LoVo (cell line): ENCODE data around the gene TMEM200C.
A peak's percentile ranks its signal among the peaks of the same experiment; 100 is the strongest.
"Not testable (repeated sequence)": the region's sequence is repeated elsewhere in the genome, so short reads cannot be mapped to it uniquely, and the experiment has no call there.

Experiments
- DNase-seq: peaks from one replicate; pipeline ENCODE4 v3.0.0-alpha.2; 2016; ENCODE audit warnings: low spot score

TMEM200C gene

DNA sequence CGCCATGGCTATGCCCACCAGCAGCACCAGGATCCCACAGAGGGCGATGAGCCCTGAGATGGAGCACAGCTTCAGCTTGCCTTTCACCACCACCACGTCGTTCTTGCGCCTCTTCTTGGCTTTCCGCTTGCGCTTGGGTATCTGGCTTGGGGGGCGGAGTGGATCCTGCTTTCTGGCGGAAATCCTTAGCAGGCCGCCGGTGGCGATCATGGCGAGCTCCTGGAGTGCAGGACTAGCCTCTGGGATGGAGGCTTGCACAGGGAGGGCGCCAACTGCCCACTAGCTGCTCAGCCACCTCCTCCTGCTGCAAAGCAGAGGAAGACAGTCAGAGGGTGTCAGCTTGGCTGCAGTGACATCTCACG lies 3.5 kb downstream of the TMEM200C start:
- no peak for DNase-seq

DNA sequence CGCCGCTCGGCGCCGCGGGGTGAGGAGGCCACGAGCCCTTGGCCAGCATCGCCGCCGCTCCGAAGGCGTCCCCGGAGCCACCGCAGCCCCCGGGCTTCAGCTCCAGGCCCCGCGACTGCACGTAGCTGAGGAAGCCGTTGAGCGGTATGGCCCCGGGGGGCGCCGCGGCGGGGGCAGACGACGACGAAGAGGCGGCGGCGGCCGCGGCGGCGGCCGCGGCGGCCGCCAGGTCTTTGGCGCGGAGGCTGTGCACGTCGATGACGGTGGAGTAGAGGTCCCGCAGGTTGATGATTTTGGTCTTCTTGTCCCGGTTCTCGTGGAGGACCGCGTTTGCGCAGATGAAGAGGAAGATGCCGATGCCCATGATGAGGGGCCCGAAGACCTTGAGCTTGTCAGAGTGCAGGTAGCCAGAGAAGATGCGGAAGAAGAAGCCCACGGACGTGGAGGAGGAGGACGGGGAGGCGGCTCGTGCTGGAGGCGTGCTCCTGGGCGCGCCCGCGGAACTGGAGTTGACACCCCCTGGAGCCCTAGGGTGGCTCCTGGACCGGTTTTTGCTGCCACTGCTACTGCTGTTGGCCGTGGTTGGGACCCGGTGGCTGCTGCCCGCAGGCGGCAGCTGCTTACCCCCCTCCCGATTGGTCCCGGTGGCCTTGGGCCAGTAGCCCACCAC lies 4.0 kb downstream of the TMEM200C start:
- DNase-seq = no peak

DNA sequence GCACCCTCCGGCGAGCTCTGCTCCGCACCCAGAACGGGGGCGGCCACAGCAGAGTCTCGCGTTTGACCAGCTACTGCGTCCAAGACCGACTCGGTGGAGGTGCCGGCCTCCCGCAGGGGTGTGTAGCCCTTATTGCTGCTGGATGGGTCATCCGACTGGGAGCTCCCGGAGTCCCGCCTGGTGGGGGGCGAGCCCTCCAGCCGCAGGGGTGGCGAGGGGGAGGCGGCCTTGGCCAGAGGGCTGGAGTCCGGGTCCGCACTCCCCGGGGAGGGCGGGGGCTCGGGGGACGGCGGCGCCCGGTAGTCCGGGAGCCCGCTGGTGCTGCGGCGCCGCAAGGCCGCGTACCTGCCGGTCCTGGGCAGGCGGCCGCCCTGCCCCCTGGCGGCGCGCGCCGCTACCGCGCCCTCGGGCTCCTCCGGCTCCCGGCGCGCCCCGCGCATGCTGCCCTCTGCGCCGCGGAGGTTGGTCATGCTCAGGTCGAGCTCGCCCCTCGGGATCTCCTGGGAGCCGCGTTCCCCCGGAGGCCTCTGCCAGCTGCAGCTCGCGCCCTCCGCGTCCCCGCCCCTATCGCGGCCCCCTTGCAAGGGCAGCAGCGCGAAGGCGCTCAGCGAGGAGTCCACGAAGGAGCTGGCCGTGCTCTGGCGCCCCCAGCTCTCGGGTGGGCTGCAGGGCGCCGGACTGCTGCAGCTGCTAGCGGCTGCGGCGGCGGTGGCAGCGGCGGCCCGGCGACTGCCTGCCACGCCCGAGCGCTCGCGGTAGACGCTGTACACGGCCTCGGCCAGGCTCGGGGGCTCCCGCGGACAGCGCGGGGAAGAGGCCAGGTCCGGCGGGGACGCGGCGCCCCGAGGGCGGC lies 4.8 kb downstream of the TMEM200C start:
- no peak for DNase-seq

DNA sequence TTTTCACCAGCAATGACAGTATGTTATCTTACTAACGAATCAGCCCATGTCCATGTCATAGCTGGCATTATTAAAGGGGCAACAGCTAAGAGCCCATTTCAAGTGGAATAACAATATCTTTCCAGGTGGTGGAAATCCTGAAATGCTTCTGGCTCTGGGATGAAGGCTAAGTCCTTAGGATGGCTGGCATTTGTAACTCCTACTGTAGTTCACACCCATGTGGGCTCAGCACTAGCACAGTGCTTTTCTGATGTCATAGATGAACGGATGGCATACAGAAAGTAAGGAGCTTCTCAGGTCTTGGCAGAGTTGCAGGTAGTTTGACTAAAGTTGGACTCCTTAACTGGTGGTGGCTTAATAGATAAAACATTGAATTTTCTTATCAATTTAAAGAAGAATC lies 10.0 kb downstream of the TMEM200C start:
- no peak for DNase-seq

DNA sequence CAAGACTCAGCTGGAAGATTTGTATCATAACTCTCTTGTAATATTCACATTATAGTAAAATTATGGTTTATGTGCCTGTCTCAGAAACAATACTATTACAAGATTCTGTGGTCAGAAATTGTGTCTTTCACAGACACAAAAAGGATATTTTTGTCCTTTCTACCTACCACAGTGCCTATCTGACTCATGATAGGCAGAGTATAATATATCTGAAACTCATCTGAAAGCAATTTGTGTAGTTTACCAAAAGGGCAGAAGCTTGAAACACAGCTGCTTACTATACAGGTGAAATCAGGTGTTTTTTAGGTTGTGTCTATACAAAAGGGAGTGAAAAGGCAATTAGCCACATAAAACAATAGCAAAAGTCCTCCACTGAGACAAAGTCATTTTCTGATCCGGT lies 10.9 kb downstream of the TMEM200C start:
- no peak for DNase-seq

DNA sequence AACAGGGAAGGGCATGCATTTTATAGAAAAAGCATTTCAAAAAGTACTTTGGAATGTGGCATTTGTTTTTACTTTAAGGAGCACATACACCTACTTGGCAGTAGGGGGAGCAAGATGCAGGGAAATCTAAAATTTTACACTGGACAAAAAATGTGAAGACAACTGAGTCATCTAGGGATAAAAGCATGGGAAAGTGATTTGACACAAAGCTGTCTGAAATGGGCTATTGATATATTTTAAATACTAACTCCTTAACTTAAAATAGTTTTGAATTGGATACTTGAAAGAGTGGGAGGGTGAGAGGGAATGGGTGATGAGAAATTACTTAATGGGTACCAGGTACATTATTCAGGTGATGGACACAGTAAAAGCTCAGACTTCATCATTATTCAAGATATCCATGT lies 15.8 kb downstream of the TMEM200C start:
- DNase-seq = peak; percentile 43

DNA sequence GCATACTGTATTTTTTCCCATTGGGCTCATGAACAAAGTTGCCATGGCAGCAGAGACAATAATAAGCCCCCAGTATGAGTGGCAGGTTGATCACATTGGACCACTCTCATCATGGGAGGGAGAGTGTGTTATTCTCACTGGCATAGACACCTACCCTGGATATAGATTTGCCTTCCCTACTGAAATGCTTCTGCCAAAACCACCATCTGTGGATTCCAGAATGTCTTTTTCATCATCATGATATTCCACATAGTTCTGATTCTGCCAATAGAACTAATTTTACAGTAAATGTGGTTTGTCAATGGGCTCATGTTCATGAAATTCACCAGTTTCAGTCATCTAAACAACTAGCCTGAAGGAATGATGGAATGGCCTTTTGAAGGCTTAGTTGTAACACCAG lies 18.4 kb downstream of the TMEM200C start:
- no peak for DNase-seq

DNA sequence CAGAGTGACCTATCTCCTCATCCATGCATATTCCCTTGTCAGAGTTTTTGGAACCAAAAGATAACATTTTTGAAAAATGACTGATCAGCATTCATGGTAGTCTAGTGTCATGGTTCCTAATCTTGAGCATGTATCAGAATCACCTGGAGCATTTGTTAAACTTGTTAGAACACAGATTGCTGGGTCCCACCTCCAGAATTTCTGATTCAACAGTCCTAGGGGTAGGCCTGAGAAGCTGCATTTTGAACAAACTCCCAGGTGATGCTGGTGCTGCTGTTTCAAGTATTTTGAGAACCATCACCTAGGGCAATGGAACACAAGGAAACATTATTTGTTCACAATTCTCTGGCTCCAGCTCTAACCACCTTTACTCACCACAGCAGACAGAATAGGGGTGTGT lies 21.0 kb downstream of the TMEM200C start:
- no peak for DNase-seq

DNA sequence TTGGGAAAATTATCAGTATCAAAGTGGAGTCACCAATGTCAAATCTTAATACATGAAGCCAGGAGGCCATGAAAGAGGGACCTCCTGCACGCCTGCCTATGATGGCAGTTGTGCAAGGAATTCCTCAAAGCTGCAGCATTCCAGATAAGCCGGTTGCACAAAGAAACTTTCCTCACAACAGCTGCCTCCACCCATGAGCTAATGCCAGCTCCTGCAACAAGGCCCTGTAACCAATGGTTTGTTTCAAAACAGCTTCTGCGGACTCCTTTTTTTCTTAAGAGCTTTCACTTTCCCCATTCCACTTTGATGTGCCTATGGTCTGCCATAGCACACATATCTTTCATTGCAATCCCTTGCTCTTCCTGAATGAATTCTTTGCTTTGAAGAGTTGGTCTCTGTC lies 22.4 kb downstream of the TMEM200C start:
- no peak for DNase-seq

DNA sequence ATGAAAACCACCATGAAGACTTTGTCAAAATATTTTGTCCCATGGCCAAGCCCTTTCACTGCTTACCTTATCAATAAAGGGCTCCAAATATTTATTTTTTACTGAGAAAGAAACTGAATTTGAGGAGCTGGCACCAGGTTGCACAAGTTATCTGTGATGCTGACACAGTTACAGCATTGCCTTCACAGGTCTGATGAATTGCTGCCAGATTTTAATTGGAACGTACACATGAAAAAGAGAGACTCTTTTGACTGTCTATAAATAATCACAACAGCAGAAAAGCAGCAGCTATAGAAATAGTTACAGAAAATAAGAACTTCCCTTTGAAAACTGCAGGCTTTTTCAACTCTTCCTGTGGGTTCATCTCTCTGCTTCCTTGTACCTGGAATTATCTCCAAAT lies 23.9 kb downstream of the TMEM200C start:
- no peak for DNase-seq

DNA sequence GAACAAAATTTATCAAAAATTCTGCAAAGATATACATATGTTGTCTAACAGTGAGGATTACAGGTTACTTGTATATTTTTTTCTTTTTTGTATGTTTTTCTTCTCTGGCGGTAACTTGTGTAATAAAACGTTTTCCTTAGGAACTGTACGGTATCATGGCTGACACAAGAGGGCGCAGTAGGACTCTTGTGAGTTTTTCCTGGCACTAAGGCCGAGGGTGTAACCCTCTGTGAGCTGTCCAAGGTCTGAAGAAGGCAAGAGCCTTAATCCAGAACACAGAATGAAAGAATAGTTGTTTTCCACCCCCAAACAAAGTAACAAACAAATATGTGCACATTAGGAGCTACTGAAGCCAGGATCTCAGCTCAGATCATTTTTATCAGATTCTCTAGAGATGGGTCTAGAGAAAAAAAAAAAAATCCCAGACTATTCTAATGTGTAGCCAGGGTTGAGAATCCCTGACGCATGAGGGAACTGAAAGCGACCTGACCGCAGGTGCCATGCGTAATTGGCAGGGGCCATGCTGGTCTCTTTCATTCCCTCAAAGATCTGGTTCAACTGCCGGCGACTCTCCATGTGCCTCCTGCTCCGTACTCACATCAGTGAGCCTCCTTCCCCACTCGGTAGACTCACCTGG lies 27.0 kb downstream of the TMEM200C start:
- peak; percentile 78 for DNase-seq

DNA sequence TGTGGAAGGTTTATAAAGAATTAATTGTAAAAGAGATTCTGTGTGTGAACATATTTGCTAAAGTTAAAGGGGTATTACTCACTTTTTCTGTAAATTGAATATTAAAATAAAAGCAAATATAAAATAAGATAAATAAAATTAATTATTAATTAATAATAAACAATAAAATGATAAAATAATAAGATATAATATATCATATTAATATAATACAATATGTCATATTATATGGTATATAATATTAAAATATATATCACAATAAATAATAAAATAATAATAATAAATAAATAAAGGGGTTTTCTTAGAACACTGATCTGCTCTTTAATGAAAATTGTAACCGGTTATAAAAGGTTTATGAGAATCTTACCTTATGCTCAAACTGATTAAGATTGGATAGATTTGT lies 29.8 kb downstream of the TMEM200C start:
- no peak for DNase-seq

DNA sequence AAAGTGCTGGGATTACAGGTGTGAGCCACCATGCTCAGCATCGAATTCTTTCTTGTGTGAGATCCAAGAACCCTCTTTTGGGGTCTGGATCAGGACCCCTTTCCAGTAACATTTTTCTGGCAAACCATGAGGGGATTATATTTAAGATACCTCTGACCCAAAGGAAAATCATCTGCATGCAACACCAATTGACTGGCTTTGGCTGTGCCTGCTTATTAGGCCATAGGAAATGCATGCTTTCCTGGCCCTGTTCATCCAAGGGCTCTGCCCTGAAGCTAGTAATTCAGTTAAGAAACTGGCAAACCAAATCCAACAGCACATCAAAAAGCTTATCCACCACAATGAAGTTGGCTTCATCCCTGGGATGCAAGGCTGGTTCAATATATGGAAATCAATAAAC lies 33.2 kb downstream of the TMEM200C start:
- not testable (repeated sequence) for DNase-seq

DNA sequence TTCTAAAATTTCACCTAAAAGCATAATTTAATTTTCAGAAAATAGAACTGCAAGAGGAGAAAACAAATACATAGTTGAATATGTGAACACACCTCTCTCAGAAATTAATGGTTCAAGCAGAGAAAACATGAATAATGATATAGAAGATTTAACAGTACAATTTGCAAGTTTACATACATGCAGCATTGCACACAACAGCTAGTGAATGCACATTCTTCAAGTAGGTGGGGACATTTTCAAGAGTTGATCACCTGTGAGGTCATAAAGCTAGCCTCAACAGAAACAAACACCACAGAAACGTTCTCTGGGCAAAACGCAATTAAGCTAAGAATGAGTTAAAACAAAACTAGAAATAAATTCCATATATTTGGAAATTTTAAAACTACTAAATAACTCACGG lies 38.1 kb downstream of the TMEM200C start:
- DNase-seq = no peak

DNA sequence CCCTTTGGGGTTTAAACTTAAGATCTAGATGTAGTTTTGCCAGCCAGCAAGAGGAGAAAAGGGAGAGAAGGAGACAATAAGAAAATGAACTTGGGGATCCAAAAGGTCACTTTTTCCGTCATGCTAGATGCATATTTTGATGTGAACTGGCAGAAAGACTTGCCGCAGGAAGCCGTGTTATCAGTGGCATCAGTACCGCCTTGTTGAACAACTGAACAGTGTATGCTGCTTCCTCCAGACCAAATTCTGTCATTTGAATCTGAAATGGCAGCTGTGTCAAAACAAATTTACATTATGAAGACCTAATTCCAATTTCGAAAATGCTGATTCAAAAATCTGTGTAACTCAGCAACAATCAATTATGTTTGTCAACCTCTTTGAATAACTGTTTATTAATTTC lies 42.1 kb downstream of the TMEM200C start:
- no peak for DNase-seq

DNA sequence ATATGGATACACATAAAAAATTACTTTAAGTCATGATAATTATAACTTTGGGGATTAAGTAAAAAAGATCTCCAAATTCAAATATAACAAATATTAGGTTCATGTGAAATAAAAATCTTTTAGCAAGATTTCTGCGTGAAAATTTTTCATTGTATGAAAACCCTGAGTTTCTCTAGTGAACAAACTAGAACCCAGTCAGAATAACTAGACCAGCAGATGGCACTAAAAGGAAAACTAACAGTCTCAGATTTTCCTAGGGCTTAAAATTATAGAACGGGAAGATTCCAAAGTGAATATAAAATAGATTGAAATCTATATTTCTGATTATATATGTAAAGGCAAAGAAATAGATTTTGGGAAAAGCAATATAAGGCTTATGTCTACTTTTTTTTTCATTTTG lies 43.3 kb downstream of the TMEM200C start:
- no peak for DNase-seq

DNA sequence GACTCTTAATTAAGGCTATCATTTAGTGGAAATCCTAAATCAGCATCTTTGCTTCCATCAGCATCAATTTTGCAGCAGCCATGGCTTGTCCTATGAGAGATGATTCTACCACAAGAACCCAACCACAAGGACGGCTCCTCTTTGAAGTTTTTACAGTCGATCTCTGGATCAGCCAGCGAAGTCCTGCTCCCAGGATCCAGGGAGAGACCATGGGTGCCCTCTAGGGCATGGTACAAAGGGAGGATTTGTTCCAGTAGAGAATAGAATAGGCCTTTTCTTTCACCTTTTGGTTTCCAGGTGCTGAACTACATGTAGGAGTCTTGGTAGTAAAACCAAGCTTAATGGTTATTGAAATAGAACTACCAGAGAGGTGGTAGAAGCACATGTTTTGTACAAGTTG lies 52.7 kb downstream of the TMEM200C start:
- no peak for DNase-seq

DNA sequence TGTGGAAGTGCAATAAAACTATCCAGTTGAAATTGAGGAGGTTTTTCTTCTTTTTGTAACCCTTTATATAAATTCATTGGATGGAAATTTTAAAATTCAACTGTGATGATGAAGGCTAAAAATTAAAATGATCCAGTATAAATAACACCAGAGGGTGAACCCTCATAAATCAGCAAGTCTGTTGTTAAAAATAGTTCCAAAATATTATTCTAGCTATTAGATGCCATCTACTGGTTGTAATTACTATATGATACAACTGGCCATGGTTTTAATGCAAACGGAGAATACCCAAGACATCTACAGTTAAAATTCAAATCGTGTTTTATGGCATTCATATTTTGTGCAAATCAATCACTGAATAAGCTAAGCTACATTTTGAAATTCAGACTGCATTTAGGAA lies 53.8 kb downstream of the TMEM200C start:
- DNase-seq = no peak

DNA sequence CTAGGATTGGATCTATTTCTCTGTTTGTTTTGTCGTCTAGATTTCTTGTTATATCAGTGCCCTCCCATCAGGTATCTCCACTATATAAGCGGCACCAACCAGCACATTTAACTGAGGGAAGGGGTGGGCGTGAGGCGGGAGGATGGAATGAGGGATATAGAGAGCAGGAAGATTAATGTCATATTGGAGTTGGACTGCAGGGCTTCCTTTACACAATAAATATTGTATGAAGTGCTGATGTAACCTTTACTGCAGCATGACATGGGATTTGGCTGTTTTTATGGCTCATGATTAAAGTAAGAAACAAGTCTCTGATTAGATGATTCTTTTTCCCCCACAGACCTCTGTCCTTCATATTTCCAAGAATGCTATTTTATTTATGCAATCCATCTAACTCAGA lies 54.8 kb downstream of the TMEM200C start:
- DNase-seq = no peak

DNA sequence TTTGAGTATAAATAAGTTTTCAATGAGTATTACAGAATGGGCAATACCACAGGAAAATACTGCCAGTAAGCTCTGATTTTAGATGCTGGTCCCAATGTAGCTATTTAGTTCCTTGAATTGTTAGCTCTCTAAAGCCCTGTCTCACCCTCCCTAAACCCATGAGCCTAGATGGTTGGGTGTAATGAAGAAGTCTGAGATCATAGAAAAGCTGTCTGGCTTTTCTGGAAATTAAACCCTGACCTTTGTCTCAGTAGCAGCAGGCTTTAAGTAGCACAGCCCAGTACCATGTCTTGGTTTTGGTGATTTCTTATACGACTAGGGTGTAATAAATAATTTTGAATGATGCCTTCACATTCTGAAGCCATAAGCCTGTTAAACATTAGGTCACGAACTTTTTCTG lies 55.3 kb downstream of the TMEM200C start:
- no peak for DNase-seq

DNA sequence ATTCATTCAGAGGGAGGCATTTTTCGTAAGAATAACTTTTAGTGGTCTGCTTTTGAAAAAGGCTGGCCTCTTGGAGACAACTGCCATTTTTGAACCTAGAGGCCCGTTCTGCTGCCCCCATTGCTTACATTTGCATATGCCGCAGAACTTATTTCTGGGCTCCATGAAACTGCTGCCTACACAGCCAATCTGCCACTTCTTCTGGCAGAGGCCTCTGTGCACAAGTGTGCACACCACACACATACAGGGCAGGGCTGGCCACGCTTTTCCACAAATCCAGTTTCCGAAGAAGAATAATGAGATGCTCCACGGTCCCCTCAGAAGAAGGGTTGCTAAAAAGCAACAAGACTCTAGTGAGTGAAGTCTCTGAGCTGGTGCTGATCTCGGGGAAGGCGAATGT lies 56.2 kb downstream of the TMEM200C start:
- DNase-seq = no peak
